Measurements from ENCODE around the gene IBTK.
"Not testable (repeated sequence)": the region's sequence is repeated elsewhere in the genome, so short reads cannot be mapped to it uniquely, and the experiment has no call there.

Gene IBTK

GRCh38 chr6:82131441-82131840 lies 116.1 kb downstream of the IBTK start:
- H3K4me2 ChIP-seq (ENCODE audit: low read length): no peak overlapping the region
- H3K4me1 ChIP-seq (ENCODE audit: control insufficient read depth, low read length): no peaks in the 10 kb centered on the region
- H3K9me3 ChIP-seq (ENCODE audit: control insufficient read depth, insufficient read depth, low read length): no peaks in the 10 kb centered on the region
- H3K27ac ChIP-seq (ENCODE audit: low read depth, low read length): no peak overlapping the region
- H3F3A ChIP-seq (ENCODE audit: control insufficient read depth, insufficient read depth): no peaks in the 10 kb centered on the region
- H3K4me3 ChIP-seq (ENCODE audit: low read length): no peak overlapping the region
- H3K36me3 ChIP-seq (ENCODE audit: control insufficient read depth, low read length): no peaks in the 10 kb centered on the region
- H3K9me2 ChIP-seq (replicated peaks; ENCODE audit: control insufficient read depth, low read length): no peaks in the 10 kb centered on the region
- no peak for TF ChIP-seq CTCF (IDR thresholded peaks at IDR 0.05; ENCODE audit: low read depth, low read length, poor library complexity, severe bottlenecking)
- TF ChIP-seq EZH2phosphoT487 (IDR thresholded peaks at IDR 0.05; ENCODE audit: borderline replicate concordance, low read length): no peak
- H4K20me1 ChIP-seq (ENCODE audit: control insufficient read depth, insufficient read depth, low read depth, low read length): no peaks in the 10 kb centered on the region
- no peaks in the 10 kb centered on the region for H3K27me3 ChIP-seq (ENCODE audit: control insufficient read depth, low read length)
- no peaks in the 10 kb centered on the region for H3K79me2 ChIP-seq (ENCODE audit: control insufficient read depth, low read length)

- H3K27ac ChIP-seq (ENCODE audit: low read depth, low read length): no peak overlapping the region
- TF ChIP-seq EZH2phosphoT487 (IDR thresholded peaks at IDR 0.05; ENCODE audit: borderline replicate concordance, low read length) (no peak), CTCF (IDR thresholded peaks at IDR 0.05; ENCODE audit: low read depth, low read length, poor library complexity, severe bottlenecking) (no peak)
- no peaks in the 10 kb centered on the region for H3K27me3 ChIP-seq (ENCODE audit: control insufficient read depth, low read length)
- no peaks in the 10 kb centered on the region for H4K20me1 ChIP-seq (ENCODE audit: control insufficient read depth, insufficient read depth, low read depth, low read length)
- no peaks in the 10 kb centered on the region for H3K9me2 ChIP-seq (replicated peaks; ENCODE audit: control insufficient read depth, low read length)
- no peaks in the 10 kb centered on the region for H3K4me1 ChIP-seq (ENCODE audit: control insufficient read depth, low read length)
- no peaks in the 10 kb centered on the region for H3K79me2 ChIP-seq (ENCODE audit: control insufficient read depth, low read length)
- H3K36me3 ChIP-seq (ENCODE audit: control insufficient read depth, low read length): no peaks in the 10 kb centered on the region
- no peak overlapping the region for H3K4me3 ChIP-seq (ENCODE audit: low read length)
- no peaks in the 10 kb centered on the region for H3F3A ChIP-seq (ENCODE audit: control insufficient read depth, insufficient read depth)
- H3K4me2 ChIP-seq (ENCODE audit: low read length): no peak overlapping the region
- H3K9me3 ChIP-seq (ENCODE audit: control insufficient read depth, insufficient read depth, low read length): no peaks in the 10 kb centered on the region
Observed at GRCh38 chr6:82129797-82130196, 117.7 kb downstream of the IBTK start.

- not testable (repeated sequence) for H3K4me3 ChIP-seq (ENCODE audit: low read length); H3K36me3 ChIP-seq (ENCODE audit: control insufficient read depth, low read length); H3K27me3 ChIP-seq (ENCODE audit: control insufficient read depth, low read length); H3K27ac ChIP-seq (ENCODE audit: low read depth, low read length); H3K4me2 ChIP-seq (ENCODE audit: low read length); H3K4me1 ChIP-seq (ENCODE audit: control insufficient read depth, low read length); H3K79me2 ChIP-seq (ENCODE audit: control insufficient read depth, low read length); H4K20me1 ChIP-seq (ENCODE audit: control insufficient read depth, insufficient read depth, low read depth, low read length); H3K9me3 ChIP-seq (ENCODE audit: control insufficient read depth, insufficient read depth, low read length); H3F3A ChIP-seq (ENCODE audit: control insufficient read depth, insufficient read depth); H3K9me2 ChIP-seq (replicated peaks; ENCODE audit: control insufficient read depth, low read length)
Observed at GRCh38 chr6:82128973-82129372, 118.6 kb downstream of the IBTK start.

- TF ChIP-seq CTCF (IDR thresholded peaks at IDR 0.05; ENCODE audit: low read depth, low read length, poor library complexity, severe bottlenecking) (no peak), EZH2phosphoT487 (IDR thresholded peaks at IDR 0.05; ENCODE audit: borderline replicate concordance, low read length) (no peak)
- Histone ChIP-seq H3F3A (ENCODE audit: control insufficient read depth, insufficient read depth) (no peaks in the 10 kb centered on the region), H3K4me3 (ENCODE audit: low read length) (no peak overlapping the region)
Observed at GRCh38 chr6:82123632-82124031, 123.9 kb downstream of the IBTK start.

More at GRCh38 chr6:82123632-82124031, 123.9 kb downstream of the IBTK start:
- Histone ChIP-seq H3K79me2 (ENCODE audit: control insufficient read depth, low read length) (no peaks in the 10 kb centered on the region), H3K9me2 (replicated peaks; ENCODE audit: control insufficient read depth, low read length) (no peaks in the 10 kb centered on the region), H3K27me3 (ENCODE audit: control insufficient read depth, low read length) (no peaks in the 10 kb centered on the region), H4K20me1 (ENCODE audit: control insufficient read depth, insufficient read depth, low read depth, low read length) (no peaks in the 10 kb centered on the region), H3K4me2 (ENCODE audit: low read length) (no peak overlapping the region), H3K4me1 (ENCODE audit: control insufficient read depth, low read length) (no peaks in the 10 kb centered on the region), H3K9me3 (ENCODE audit: control insufficient read depth, insufficient read depth, low read length) (no peaks in the 10 kb centered on the region), H3K27ac (ENCODE audit: low read depth, low read length) (no peak overlapping the region), H3K36me3 (ENCODE audit: control insufficient read depth, low read length) (no peaks in the 10 kb centered on the region)

Data from DOHH2 (cell line).